Measurements from ENCODE around the gene PKDCC.
A peak's percentile ranks its signal among the peaks of the same experiment; 100 is the strongest.

PKDCC gene

DNA sequence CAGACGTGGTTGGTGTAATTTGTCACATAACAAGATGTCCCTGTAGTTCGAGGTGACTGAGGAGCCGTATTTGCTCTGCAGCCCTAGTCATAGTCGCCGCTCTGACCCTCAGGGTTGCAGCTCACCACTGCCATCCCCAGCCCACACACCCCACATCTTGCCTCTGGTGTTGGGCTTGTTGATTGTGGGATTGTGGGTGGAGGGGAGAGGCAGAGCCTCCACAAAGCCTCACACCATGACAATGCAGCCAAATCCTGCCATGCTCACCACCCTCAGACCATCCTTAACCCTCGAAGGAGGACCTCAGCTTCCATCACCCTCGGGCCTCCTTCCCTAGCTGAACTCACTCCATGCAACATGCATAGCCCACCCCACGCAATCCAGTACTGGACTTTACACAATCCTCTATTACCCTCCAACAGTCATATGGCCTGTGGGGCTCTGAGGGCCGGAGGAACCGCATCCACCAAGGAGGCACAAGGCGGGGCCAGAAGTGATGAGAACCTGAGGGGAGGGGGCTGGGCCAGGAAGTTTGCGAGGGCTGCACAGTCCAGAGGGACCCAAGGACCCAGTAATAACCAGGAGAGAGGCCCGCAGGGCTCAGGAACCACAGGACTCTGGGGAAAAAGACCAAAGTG, 11.6 kb downstream of the PKDCC start:
- Histone ChIP-seq H2AFZ (ENCODE audit: low read depth, low read length) (no peak overlapping the region), H3K9me3 (ENCODE audit: insufficient read depth, low read length) (no peaks in the 10 kb centered on the region), H3K9ac (ENCODE audit: low read length) (no peak overlapping the region), H3K4me3 (ENCODE audit: low read length) (no peak overlapping the region), H3K27me3 (ENCODE audit: low read depth, low read length) (peaks cover 31% of the 10 kb centered on the region), H3K36me3 (replicated peaks; ENCODE audit: low read depth, low read length) (no peaks in the 10 kb centered on the region), H4K20me1 (ENCODE audit: insufficient read depth, low read length) (no peaks in the 10 kb centered on the region), H3K27ac (ENCODE audit: low read length) (no peak overlapping the region), H3K4me1 (ENCODE audit: low read length) (no peaks in the 10 kb centered on the region), H3K4me2 (ENCODE audit: low read length) (no peak overlapping the region), H3K79me2 (ENCODE audit: low read length) (no peaks in the 10 kb centered on the region)
- no peak for TF ChIP-seq EZH2phosphoT487 (IDR thresholded peaks at IDR 0.05; ENCODE audit: low read depth)

DNA sequence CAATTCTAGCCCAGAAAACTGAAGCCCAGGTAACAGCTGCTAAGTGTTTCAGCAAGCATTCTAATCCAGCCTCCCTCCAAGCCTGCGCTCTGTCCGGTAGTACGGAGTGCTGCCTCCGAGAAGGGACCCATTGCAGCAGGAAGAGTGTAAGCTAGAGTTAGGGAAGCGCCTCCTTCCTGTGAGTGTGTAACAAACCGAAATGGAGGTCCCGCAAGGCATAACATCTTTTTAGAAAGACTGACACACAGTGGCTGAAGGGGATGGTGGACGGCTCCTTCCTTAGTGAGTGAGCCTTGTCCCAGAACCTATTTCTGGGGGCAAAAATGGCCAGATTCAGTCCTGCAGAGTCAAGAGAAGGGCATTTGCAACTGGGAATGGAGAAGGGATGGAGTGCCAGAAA, 12.2 kb downstream of the PKDCC start:
- H3K36me3 ChIP-seq (replicated peaks; ENCODE audit: low read depth, low read length) = no peaks in the 10 kb centered on the region
- H3K27ac ChIP-seq (ENCODE audit: low read length) = no peak overlapping the region
- no peak overlapping the region for H3K9ac ChIP-seq (ENCODE audit: low read length)

GRCh38 chr2:42060718-42061619, 13.1 kb downstream of the PKDCC start:
- Histone ChIP-seq H3K36me3 (replicated peaks; ENCODE audit: low read depth, low read length) (no peaks in the 10 kb centered on the region), H3K4me1 (ENCODE audit: low read length) (no peaks in the 10 kb centered on the region), H3K9ac (ENCODE audit: low read length) (no peak overlapping the region), H3K79me2 (ENCODE audit: low read length) (no peaks in the 10 kb centered on the region), H3K9me3 (ENCODE audit: insufficient read depth, low read length) (no peaks in the 10 kb centered on the region), H3K27ac (ENCODE audit: low read length) (no peak overlapping the region), H3K4me2 (ENCODE audit: low read length) (no peak overlapping the region), H3K27me3 (ENCODE audit: low read depth, low read length) (peaks cover 26% of the 10 kb centered on the region), H2AFZ (ENCODE audit: low read depth, low read length) (no peak overlapping the region), H3K4me3 (ENCODE audit: low read length) (no peak overlapping the region), H4K20me1 (ENCODE audit: insufficient read depth, low read length) (no peaks in the 10 kb centered on the region)
- TF ChIP-seq CTCF (IDR thresholded peaks at IDR 0.05; ENCODE audit: low read depth, low read length) (no peak), EZH2phosphoT487 (IDR thresholded peaks at IDR 0.05; ENCODE audit: low read depth) (no peak)

More for the DNA sequence above, 12.2 kb downstream of the PKDCC start:
- Histone ChIP-seq H3K79me2 (ENCODE audit: low read length) (no peaks in the 10 kb centered on the region), H3K4me3 (ENCODE audit: low read length) (no peak overlapping the region), H3K4me1 (ENCODE audit: low read length) (no peaks in the 10 kb centered on the region), H3K4me2 (ENCODE audit: low read length) (no peak overlapping the region), H2AFZ (ENCODE audit: low read depth, low read length) (no peak overlapping the region), H3K9me3 (ENCODE audit: insufficient read depth, low read length) (no peaks in the 10 kb centered on the region), H3K27me3 (ENCODE audit: low read depth, low read length) (peaks cover 31% of the 10 kb centered on the region), H4K20me1 (ENCODE audit: insufficient read depth, low read length) (no peaks in the 10 kb centered on the region)
- TF ChIP-seq CTCF (IDR thresholded peaks at IDR 0.05; ENCODE audit: low read depth, low read length) = peak; percentile 15; the same call in 1 of the 2 replicates
- no peak for TF ChIP-seq EZH2phosphoT487 (IDR thresholded peaks at IDR 0.05; ENCODE audit: low read depth)

GRCh38 chr2:42061839-42062238, 14.0 kb downstream of the PKDCC start:
- H3K4me1 ChIP-seq (ENCODE audit: low read length) = no peaks in the 10 kb centered on the region
- H3K27me3 ChIP-seq (ENCODE audit: low read depth, low read length) = peaks cover 22% of the 10 kb centered on the region
- H3K9me3 ChIP-seq (ENCODE audit: insufficient read depth, low read length) = no peaks in the 10 kb centered on the region
- H3K4me3 ChIP-seq (ENCODE audit: low read length) = no peak overlapping the region
- no peaks in the 10 kb centered on the region for H4K20me1 ChIP-seq (ENCODE audit: insufficient read depth, low read length)
- H3K9ac ChIP-seq (ENCODE audit: low read length) = no peak overlapping the region
- no peaks in the 10 kb centered on the region for H3K36me3 ChIP-seq (replicated peaks; ENCODE audit: low read depth, low read length)
- H3K27ac ChIP-seq (ENCODE audit: low read length) = no peak overlapping the region
- TF ChIP-seq CTCF (IDR thresholded peaks at IDR 0.05; ENCODE audit: low read depth, low read length) (no peak), EZH2phosphoT487 (IDR thresholded peaks at IDR 0.05; ENCODE audit: low read depth) (no peak)
- H3K4me2 ChIP-seq (ENCODE audit: low read length) = no peak overlapping the region
- H3K79me2 ChIP-seq (ENCODE audit: low read length) = no peaks in the 10 kb centered on the region
- no peak overlapping the region for H2AFZ ChIP-seq (ENCODE audit: low read depth, low read length)
